Measurements from ENCODE around the gene JUNB.

JUNB gene

GRCh38 chr19:12774588-12775555 is 16.4 kb upstream of the JUNB start, which contains the start of gene HOOK2:
HOOK2 (minus strand) TSS chr19:12775552; CDS start chr19:12775449, 103 bp downstream.
- Histone ChIP-seq H3K4me2 (ENCODE audit: low read length, poor library complexity, severe bottlenecking) (peak within 1 kb of the TSS; percentile 94), H2BK12ac (ENCODE audit: low read length in 2 of 2) (peak within 1 kb of the TSS; percentile 3 to 9), H4K8ac (ENCODE audit: low read length) (peak within 1 kb of the TSS; percentile 66), H2BK120ac (ENCODE audit: low read depth, low read length) (peak within 1 kb of the TSS; percentile 24), H3K4ac (ENCODE audit: low read depth in 1 of 2, low read length in 2 of 2) (peak within 1 kb of the TSS; percentile 37 to 81), H2BK15ac (ENCODE audit: low read depth, poor library complexity, severe bottlenecking) (no peak within 1 kb of the TSS), H3K9me3 (ENCODE audit: control insufficient read depth, low read length) (no peaks in the 10 kb centered on the region), H2AFZ (ENCODE audit: low read depth, low read length) (peak within 1 kb of the TSS; percentile 60), H3K36me3 (ENCODE audit: control insufficient read depth in 1 of 2, insufficient read depth in 2 of 2, low read depth in 1 of 2, low read length in 2 of 2) (peaks cover 17 to 23% of the 10 kb centered on the region in 2 experiments), H2BK5ac (ENCODE audit: low read depth, low read length, poor library complexity, severe bottlenecking) (no peak within 1 kb of the TSS), H2AK5ac (ENCODE audit: low read length, severe bottlenecking) (no peak within 1 kb of the TSS), H3K4me1 (ENCODE audit: control insufficient read depth, insufficient read depth, low read depth, low read length) (peaks cover 24% of the 10 kb centered on the region), H3K9ac (ENCODE audit: low read length) (peak within 1 kb of the TSS; percentile 85), H3K79me1 (replicated peaks; ENCODE audit: low read length, poor library complexity, severe bottlenecking) (peaks cover 10% of the 10 kb centered on the region), H3K23ac (ENCODE audit: low read length in 2 of 2) (no peak within 1 kb of the TSS), H3K27me3 (ENCODE audit: control insufficient read depth in 1 of 2, insufficient read depth in 1 of 2, low read length in 2 of 2) (no peaks in the 10 kb centered on the region), H3K4me3 (ENCODE audit: insufficient read depth in 1 of 2, low read depth in 1 of 2, low read length in 2 of 2) (peak within 1 kb of the TSS; percentile 74 to 87), H3K18ac (ENCODE audit: low read depth in 1 of 2, low read length in 2 of 2) (peak within 1 kb of the TSS; percentile 68 to 91), H3K27ac (ENCODE audit: low read length, poor library complexity, severe bottlenecking) (no peak within 1 kb of the TSS), H3K14ac (ENCODE audit: low read length in 2 of 2) (peak within 1 kb of the TSS in 1 of 2 experiments; percentile 82), H4K91ac (ENCODE audit: low read length) (peak within 1 kb of the TSS; percentile 30)
- no peak for DNase-seq
- 30% methylated on average over 40 of the region's 58 CpGs for WGBS

- peak overlapping the region; percentile 63 to 83 for H3K4me3 ChIP-seq (ENCODE audit: insufficient read depth in 1 of 2, low read depth in 1 of 2, low read length in 2 of 2)
- H3K9ac ChIP-seq (ENCODE audit: low read length): peak overlapping the region; percentile 93
- H3K27me3 ChIP-seq (ENCODE audit: control insufficient read depth in 1 of 2, insufficient read depth in 1 of 2, low read length in 2 of 2): no peaks in the 10 kb centered on the region
- no peak overlapping the region for H2BK5ac ChIP-seq (ENCODE audit: low read depth, low read length, poor library complexity, severe bottlenecking)
- peak overlapping the region; percentile 91 for H3K4me2 ChIP-seq (ENCODE audit: low read length, poor library complexity, severe bottlenecking)
- no peak overlapping the region for H4K8ac ChIP-seq (ENCODE audit: low read length)
- H3K79me1 ChIP-seq (replicated peaks; ENCODE audit: low read length, poor library complexity, severe bottlenecking): peaks cover 9% of the 10 kb centered on the region
- H2BK12ac ChIP-seq (ENCODE audit: low read length in 2 of 2): peak overlapping the region; percentile 75 to 95
- peak overlapping the region; percentile 85 to 95 for H3K18ac ChIP-seq (ENCODE audit: low read depth in 1 of 2, low read length in 2 of 2)
- H3K9me3 ChIP-seq (ENCODE audit: control insufficient read depth, low read length): no peaks in the 10 kb centered on the region
- H2AK5ac ChIP-seq (ENCODE audit: low read length, severe bottlenecking): no peak overlapping the region
- peaks cover 27% of the 10 kb centered on the region for H3K4me1 ChIP-seq (ENCODE audit: control insufficient read depth, insufficient read depth, low read depth, low read length)
- H3K27ac ChIP-seq (ENCODE audit: low read length, poor library complexity, severe bottlenecking): peak overlapping the region; percentile 91
- no peak overlapping the region for H2BK15ac ChIP-seq (ENCODE audit: low read depth, poor library complexity, severe bottlenecking)
- H3K14ac ChIP-seq (ENCODE audit: low read length in 2 of 2): no peak overlapping the region
- peak overlapping the region; percentile 87 for H2BK120ac ChIP-seq (ENCODE audit: low read depth, low read length)
- peak overlapping the region in 1 of 2 experiments; percentile 82 for H3K4ac ChIP-seq (ENCODE audit: low read depth in 1 of 2, low read length in 2 of 2)
- H3K36me3 ChIP-seq (ENCODE audit: control insufficient read depth in 1 of 2, insufficient read depth in 2 of 2, low read depth in 1 of 2, low read length in 2 of 2): peaks cover 4 to 9% of the 10 kb centered on the region in 2 experiments
- H3K23ac ChIP-seq (ENCODE audit: low read length in 2 of 2): no peak overlapping the region
- peak overlapping the region; percentile 70 for H4K91ac ChIP-seq (ENCODE audit: low read length)
- peak overlapping the region; percentile 78 for H2AFZ ChIP-seq (ENCODE audit: low read depth, low read length)
- DNase-seq: peak; percentile 86
- 22% methylated on average over 31 of the region's 43 CpGs for WGBS
These were observed 13.9 kb upstream of the JUNB start for GRCh38 chr19:12777217-12778016.

- peak overlapping the region in 1 of 2 experiments; percentile 12 for H3K14ac ChIP-seq (ENCODE audit: low read length in 2 of 2)
- peaks cover 9% of the 10 kb centered on the region for H3K79me1 ChIP-seq (replicated peaks; ENCODE audit: low read length, poor library complexity, severe bottlenecking)
- DNase-seq: peak; percentile 94
- H3K18ac ChIP-seq (ENCODE audit: low read depth in 1 of 2, low read length in 2 of 2): peak overlapping the region; percentile 88 to 95
- peak overlapping the region; percentile 78 for H2AK5ac ChIP-seq (ENCODE audit: low read length, severe bottlenecking)
- H3K4ac ChIP-seq (ENCODE audit: low read depth in 1 of 2, low read length in 2 of 2): peak overlapping the region; percentile 85
- peak overlapping the region; percentile 38 to 95 for H2BK12ac ChIP-seq (ENCODE audit: low read length in 2 of 2)
- H2BK120ac ChIP-seq (ENCODE audit: low read depth, low read length): peak overlapping the region; percentile 87
- peak overlapping the region; percentile 75 for H2BK15ac ChIP-seq (ENCODE audit: low read depth, poor library complexity, severe bottlenecking)
- H2BK5ac ChIP-seq (ENCODE audit: low read depth, low read length, poor library complexity, severe bottlenecking): peak overlapping the region; percentile 85
- H3K4me3 ChIP-seq (ENCODE audit: insufficient read depth in 1 of 2, low read depth in 1 of 2, low read length in 2 of 2): peak overlapping the region; percentile 63 to 83
- no peak overlapping the region for H2AFZ ChIP-seq (ENCODE audit: low read depth, low read length)
- WGBS: 3% methylated on average over 36 of the region's 44 CpGs
- H3K27ac ChIP-seq (ENCODE audit: low read length, poor library complexity, severe bottlenecking): peak overlapping the region; percentile 91
- peak overlapping the region; percentile 93 for H3K9ac ChIP-seq (ENCODE audit: low read length)
- no peaks in the 10 kb centered on the region for H3K27me3 ChIP-seq (ENCODE audit: control insufficient read depth in 1 of 2, insufficient read depth in 1 of 2, low read length in 2 of 2)
- H4K8ac ChIP-seq (ENCODE audit: low read length): peak overlapping the region; percentile 97
- peak overlapping the region; percentile 91 for H3K4me2 ChIP-seq (ENCODE audit: low read length, poor library complexity, severe bottlenecking)
- no peaks in the 10 kb centered on the region for H3K9me3 ChIP-seq (ENCODE audit: control insufficient read depth, low read length)
- H4K91ac ChIP-seq (ENCODE audit: low read length): peak overlapping the region; percentile 97
- H3K4me1 ChIP-seq (ENCODE audit: control insufficient read depth, insufficient read depth, low read depth, low read length): peaks cover 33% of the 10 kb centered on the region
- H3K36me3 ChIP-seq (ENCODE audit: control insufficient read depth in 1 of 2, insufficient read depth in 2 of 2, low read depth in 1 of 2, low read length in 2 of 2): peaks cover 4 to 5% of the 10 kb centered on the region in 2 experiments
- H3K23ac ChIP-seq (ENCODE audit: low read length in 2 of 2): no peak overlapping the region
These were observed 13.0 kb upstream of the JUNB start for GRCh38 chr19:12778017-12778904.

Data from mesenchymal stem cell (in vitro differentiated cells and primary cell).